PC-9 (cell line): Measurements from ENCODE around the gene ALDH7A1. TPM values are rescaled to one million over a fixed set of nuclear protein-coding genes. Genes with fewer than 3 reads are reported as not detected.

Experiments used
- BruUV-seq: library from RNA; stranded (reverse); fragments of 400-500 nt; replicated peaks from 2 replicates; lab custom pipeline; 2021; lab: Mats Ljungman, UMichigan
- CTCF ChIA-PET: fragments of 300-600 bp; sonication (Branson Sonifier 250); formaldehyde crosslinking; loops from one replicate; lab custom pipeline; 2022; ENCODE audit warnings: antibody characterized with exemption; lab: Charles Lee
- POLR2A ChIA-PET: fragments of 300-600 bp; sonication (Branson Sonifier 250); formaldehyde crosslinking; loops from one replicate; lab custom pipeline; 2022; ENCODE audit warnings: antibody characterized with exemption; ENCODE audit not compliant: unreplicated experiment; lab: Charles Lee
- DNase-seq, 2 experiments: peaks; one replicate each; pipeline versions ENCODE4 v3.0.0 to v3.0.0-alpha.2; 2015 to 2022; ENCODE audit warnings: mixed read lengths in 1 of 2
- H2AFZ ChIP-seq: fragments of 200-600 bp; sonication (generic); 2 replicates; pipeline ENCODE4 v1.8.1; 2017; ENCODE audit warnings: antibody characterized with exemption
- H3F3A ChIP-seq: fragments of 200-600 bp; sonication (generic); 2 replicates; pipeline ENCODE4 v1.8.1; 2017; ENCODE audit warnings: antibody characterized with exemption, mild to moderate bottlenecking, low read depth; ENCODE audit not compliant: insufficient read depth
- H3K27ac ChIP-seq: fragments of 200-600 bp; sonication (generic); 2 replicates; pipeline ENCODE4 v1.6.1; 2016; ENCODE audit warnings: mixed run types
- H3K27me3 ChIP-seq: fragments of 200-600 bp; sonication (generic); 2 replicates; pipeline ENCODE4 v1.6.1; 2016; ENCODE audit warnings: low read depth, mixed run types; ENCODE audit not compliant: insufficient read depth
- H3K36me3 ChIP-seq: fragments of 200-600 bp; sonication (generic); 2 replicates; pipeline ENCODE4 v1.6.1; 2016; ENCODE audit warnings: low read depth, mixed run types
- H3K4me1 ChIP-seq: fragments of 200-600 bp; sonication (generic); replicated peaks from 2 replicates; pipeline ENCODE4 v1.6.1; 2016; ENCODE audit warnings: mixed run types; ENCODE audit not compliant: insufficient read depth
- H3K4me2 ChIP-seq: fragments of 200-600 bp; sonication (generic); 2 replicates; pipeline ENCODE4 v1.6.1; 2017; ENCODE audit warnings: mixed run types
- H3K4me3 ChIP-seq: fragments of 200-600 bp; sonication (generic); 2 replicates; pipeline ENCODE4 v1.6.1; 2016; ENCODE audit warnings: mixed run types
- H3K79me2 ChIP-seq: fragments of 200-600 bp; sonication (generic); 2 replicates; pipeline ENCODE4 v1.6.1; 2017; ENCODE audit warnings: low read depth, mixed run types
- H3K9me2 ChIP-seq: fragments of 200-600 bp; sonication (generic); 2 replicates; pipeline ENCODE4 v1.8.1; 2017; ENCODE audit warnings: mild to moderate bottlenecking; ENCODE audit not compliant: insufficient read depth
- H3K9me3 ChIP-seq: fragments of 200-600 bp; sonication (generic); 2 replicates; pipeline ENCODE4 v1.8.1; 2016; ENCODE audit warnings: low read depth; ENCODE audit not compliant: insufficient read depth
- H4K20me1 ChIP-seq: fragments of 200-600 bp; sonication (generic); 2 replicates; pipeline ENCODE4 v1.8.1; 2017; ENCODE audit not compliant: insufficient read depth
- CTCF ChIP-seq: fragments of 200-600 bp; sonication (generic); conservative IDR thresholded peaks from 2 replicates; pipeline ENCODE4 v1.6.1; 2017; ENCODE audit warnings: mixed run types, antibody characterized with exemption, mild to moderate bottlenecking, moderate library complexity
- EZH2 ChIP-seq: fragments of 200-600 bp; sonication (generic); IDR thresholded peaks from 2 replicates; pipeline ENCODE4 v1.8.0; 2017; ENCODE audit warnings: antibody characterized with exemption, low read depth
- intact Hi-C: fragments of 100-400 bp; cut with micrococcal nuclease; formaldehyde crosslinking; loops from one replicate; pipeline ENCODE4 v1.10.0; 2022; ENCODE audit not compliant: unreplicated experiment
- total RNA-seq: library from RNA; stranded (reverse); gene quantifications from 2 replicates; pipeline ENCODE4 v1.2.3, GENCODE V29; 2021

The ALDH7A1 gene
- total RNA-seq, 1 experiment from 2014 or later = 109 TPM

- CTCF ChIA-PET = no interaction called here
- H3K79me2 ChIP-seq = no peaks in the 10 kb centered on the region
- no peaks in the 10 kb centered on the region; the same call in 1 of the 2 replicates for H3K9me3 ChIP-seq
- peaks cover 6% of the 10 kb centered on the region for H3K4me1 ChIP-seq
- TF ChIP-seq CTCF = no peak
- TF ChIP-seq EZH2 = no peak
- H3K27ac ChIP-seq = no peak overlapping the region
- no peak overlapping the region for H3K4me2 ChIP-seq
- no peak overlapping the region for H3K4me3 ChIP-seq
- no peaks in the 10 kb centered on the region for H3F3A ChIP-seq
- no peak for DNase-seq
- no peaks in the 10 kb centered on the region for H4K20me1 ChIP-seq
- H2AFZ ChIP-seq = no peak overlapping the region
- no TSS peak for BruUV-seq
- intact Hi-C loops = loop anchor here (5.0 kb wide), 1 partner anchor 39 kb away; no protein-coding TSS in a partner anchor
- POLR2A ChIA-PET = no interaction called here
- H3K36me3 ChIP-seq = no peaks in the 10 kb centered on the region
- no peaks in the 10 kb centered on the region for H3K27me3 ChIP-seq
- H3K9me2 ChIP-seq = no peaks in the 10 kb centered on the region
Measured at GRCh38 chr5:126535856-126536545, 59.0 kb downstream of the ALDH7A1 start.

DNA sequence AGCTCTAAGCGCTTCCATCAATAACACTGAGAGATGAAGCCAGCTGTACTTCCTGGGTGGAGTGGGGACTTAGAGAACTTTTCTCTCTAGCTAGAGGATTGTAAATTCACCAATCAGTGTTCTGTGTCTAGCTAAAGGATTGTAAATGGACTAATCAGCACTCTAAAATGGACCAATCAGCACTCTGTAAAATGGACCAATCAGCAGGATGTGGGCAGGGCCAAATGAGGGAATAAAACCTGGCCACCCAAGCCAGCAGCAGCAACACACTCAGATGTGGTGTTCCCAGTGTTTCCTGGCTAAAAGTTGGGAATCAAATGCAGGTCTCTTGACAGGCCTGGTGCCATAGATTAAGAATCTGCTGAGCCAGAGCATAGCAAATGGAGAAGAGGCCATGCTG lies 60.5 kb downstream of the ALDH7A1 start:
- BruUV-seq = no TSS peak
- Histone ChIP-seq H3K9me2 (no peaks in the 10 kb centered on the region), H3K79me2 (no peaks in the 10 kb centered on the region), H3K4me3 (no peak overlapping the region), H3K27ac (no peak overlapping the region), H3K4me1 (peaks cover 6% of the 10 kb centered on the region), H3K27me3 (no peaks in the 10 kb centered on the region), H2AFZ (no peak overlapping the region), H3F3A (no peaks in the 10 kb centered on the region), H3K9me3 (no peaks in the 10 kb centered on the region; the same call in 1 of the 2 replicates), H3K36me3 (no peaks in the 10 kb centered on the region), H3K4me2 (no peak overlapping the region), H4K20me1 (no peaks in the 10 kb centered on the region)
- TF ChIP-seq EZH2 (no peak), CTCF (no peak)
- CTCF ChIA-PET = no interaction called here
- intact Hi-C loops = no loop called here
- no peak for DNase-seq
- POLR2A ChIA-PET = interaction anchor here (0.6 kb wide), 1 partner anchor 186 kb away, joined by 3 read pairs; no protein-coding TSS in a partner anchor

DNA sequence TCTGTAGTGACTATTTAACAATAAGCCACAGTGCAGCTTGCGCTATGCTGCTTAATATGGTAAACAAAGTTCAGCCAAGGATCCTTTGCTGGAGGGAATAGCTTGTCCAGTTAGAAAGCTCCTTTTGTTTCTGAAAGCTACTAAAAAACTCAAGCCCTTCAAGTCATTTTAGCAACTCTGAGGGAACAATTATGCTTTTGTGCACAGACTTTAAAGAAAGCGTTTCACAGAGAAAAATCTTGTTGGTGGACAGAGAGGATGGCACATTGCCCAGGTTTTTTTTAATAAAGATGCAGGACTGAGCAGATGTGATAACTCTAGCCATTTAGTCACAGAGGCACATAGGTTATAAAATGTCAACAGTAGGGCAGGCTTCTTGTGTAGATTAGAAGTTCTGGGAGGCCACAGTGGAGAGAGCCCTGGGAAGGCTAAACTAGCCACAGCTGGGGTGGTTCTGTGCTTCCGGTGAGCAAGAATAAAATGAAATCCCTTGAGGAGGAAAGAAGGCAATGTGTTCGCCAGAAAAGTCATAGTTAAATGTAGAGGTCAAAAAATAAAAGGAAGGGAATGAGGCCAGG lies 63.4 kb downstream of the ALDH7A1 start:
- no peak overlapping the region for H3K4me2 ChIP-seq
- BruUV-seq = no TSS peak
- no peaks in the 10 kb centered on the region for H3K36me3 ChIP-seq
- no peak overlapping the region for H2AFZ ChIP-seq
- no peak overlapping the region for H3K4me3 ChIP-seq
- no peak overlapping the region for H3K27ac ChIP-seq
- H4K20me1 ChIP-seq = no peaks in the 10 kb centered on the region
- H3F3A ChIP-seq = no peaks in the 10 kb centered on the region
- CTCF ChIA-PET = interaction anchor here (0.6 kb wide), 1 partner anchor 10 kb away, joined by 4 read pairs; no protein-coding TSS in a partner anchor
- H3K79me2 ChIP-seq = no peaks in the 10 kb centered on the region
- POLR2A ChIA-PET = interaction anchor here (0.6 to 0.7 kb wide), 2 partner anchors 140 to 176 kb away, joined by 3 to 5 read pairs; no protein-coding TSS in a partner anchor
- no peaks in the 10 kb centered on the region for H3K27me3 ChIP-seq
- DNase-seq = no peak
- intact Hi-C loops = no loop called here
- no peaks in the 10 kb centered on the region; the same call in 1 of the 2 replicates for H3K4me1 ChIP-seq
- no peaks in the 10 kb centered on the region for H3K9me2 ChIP-seq
- no peaks in the 10 kb centered on the region; the same call in 1 of the 2 replicates for H3K9me3 ChIP-seq
- TF ChIP-seq CTCF (no peak), EZH2 (no peak)
